ENCODE results near the gene CDC5L.

CDC5L gene

GRCh38 chr6:44498436-44498835 is 110.9 kb downstream of the CDC5L start:
- Histone ChIP-seq H4K20me1 (ENCODE audit: insufficient read depth, low read length) (no peaks in the 10 kb centered on the region), H3K79me2 (ENCODE audit: insufficient read depth, low read length) (no peaks in the 10 kb centered on the region), H3K9me3 (ENCODE audit: insufficient read depth, low read length, severe bottlenecking) (no peaks in the 10 kb centered on the region), H3K4me1 (ENCODE audit: insufficient read depth, low read length) (no peaks in the 10 kb centered on the region), H3K27ac (ENCODE audit: low read length) (no peak overlapping the region), H3K9ac (ENCODE audit: low read depth, low read length) (no peak overlapping the region), H3K36me3 (ENCODE audit: insufficient read depth, low read length) (no peaks in the 10 kb centered on the region), H3K4me2 (ENCODE audit: insufficient read depth, low read length) (no peak overlapping the region), H3K27me3 (ENCODE audit: insufficient read depth, low read length, poor library complexity) (no peaks in the 10 kb centered on the region), H2AFZ (ENCODE audit: low read depth, low read length) (no peak overlapping the region), H3K4me3 (ENCODE audit: low read depth in 1 of 2, low read length in 2 of 2) (no peak overlapping the region)
- DNase-seq (no peak), ATAC-seq (ENCODE audit: insufficient read depth, low read depth) (no peak)
- TF ChIP-seq EZH2 (IDR thresholded peaks at IDR 0.05; ENCODE audit: borderline replicate concordance, low read depth, low read length, severe bottlenecking) (no peak), CTCF (IDR thresholded peaks at IDR 0.05; ENCODE audit: borderline replicate concordance, extremely low read depth, low read length, poor library complexity, severe bottlenecking) (no peak)

- Histone ChIP-seq H3K27me3 (ENCODE audit: insufficient read depth, low read length, poor library complexity) (no peaks in the 10 kb centered on the region), H3K9ac (ENCODE audit: low read depth, low read length) (no peak overlapping the region), H3K4me1 (ENCODE audit: insufficient read depth, low read length) (no peaks in the 10 kb centered on the region), H3K4me2 (ENCODE audit: insufficient read depth, low read length) (no peak overlapping the region), H3K79me2 (ENCODE audit: insufficient read depth, low read length) (no peaks in the 10 kb centered on the region), H3K9me3 (ENCODE audit: insufficient read depth, low read length, severe bottlenecking) (no peaks in the 10 kb centered on the region), H3K4me3 (ENCODE audit: low read depth in 1 of 2, low read length in 2 of 2) (no peak overlapping the region), H3K36me3 (ENCODE audit: insufficient read depth, low read length) (no peaks in the 10 kb centered on the region), H4K20me1 (ENCODE audit: insufficient read depth, low read length) (no peaks in the 10 kb centered on the region), H2AFZ (ENCODE audit: low read depth, low read length) (no peak overlapping the region), H3K27ac (ENCODE audit: low read length) (no peak overlapping the region)
- TF ChIP-seq EZH2 (IDR thresholded peaks at IDR 0.05; ENCODE audit: borderline replicate concordance, low read depth, low read length, severe bottlenecking) (no peak), CTCF (IDR thresholded peaks at IDR 0.05; ENCODE audit: borderline replicate concordance, extremely low read depth, low read length, poor library complexity, severe bottlenecking) (no peak)
- ATAC-seq (ENCODE audit: insufficient read depth, low read depth), result no peak
- DNase-seq, result no peak
These were observed 112.1 kb downstream of the CDC5L start for GRCh38 chr6:44499609-44500008.

Data from DND-41 (cell line).